Transverse colon (tissue), 4 donors: Measurements from ENCODE around the gene PBX3. TPM values are rescaled to one million over a fixed set of nuclear protein-coding genes. Genes with fewer than 3 reads are reported as not detected.

Experiments used
- DNase-seq: peaks from one replicate; pipeline ENCODE4 v3.0.0-alpha.2; 2019
- H3K27ac ChIP-seq, 4 donors: fragments of 200-600 bp; sonication (generic); 2 replicates each; pipeline ENCODE4 v1.5.1; 2016 to 2018; ENCODE audit warnings: inconsistent platforms in 4 of 4
- H3K27me3 ChIP-seq: fragments of 200-600 bp; sonication (generic); 2 replicates; pipeline ENCODE4 v1.5.1; 2017; ENCODE audit warnings: inconsistent platforms
- H3K36me3 ChIP-seq, 4 donors: fragments of 200-600 bp; sonication (generic); 2 replicates each; pipeline ENCODE4 v1.5.1; 2017 to 2019; ENCODE audit warnings: inconsistent platforms in 4 of 4
- H3K4me1 ChIP-seq, 4 donors: fragments of 200-600 bp; sonication (generic); 2 replicates each; pipeline ENCODE4 v1.5.1; 2017 to 2020; ENCODE audit warnings: inconsistent platforms in 4 of 4
- H3K4me3 ChIP-seq, 4 donors: fragments of 200-600 bp; sonication (generic); 1 replicate in 1 of 4; 2 replicates in 3 of 4; pipeline versions ENCODE4 v1.5.1 to v1.6.1; 2017 to 2019; ENCODE audit warnings: inconsistent platforms in 4 of 4
- H3K9me3 ChIP-seq, 2 donors: fragments of 200-600 bp; sonication (generic); 2 replicates each; pipeline ENCODE4 v1.5.1; 2017 to 2019; ENCODE audit warnings: inconsistent platforms in 2 of 2
- EP300 ChIP-seq: sonication (generic); formaldehyde crosslinking; IDR thresholded peaks from one replicate; pipeline ENCODE4 v1.6.1; 2017; ENCODE audit warnings: antibody characterized with exemption, low read depth
- POLR2A ChIP-seq: fragments of 450-650 bp; IDR thresholded peaks from one replicate; pipeline ENCODE4 v1.6.1; 2016; ENCODE audit warnings: antibody characterized with exemption, mild to moderate bottlenecking, moderate library complexity
- POLR2AphosphoS5 ChIP-seq, 3 donors: sonication (generic); formaldehyde crosslinking; IDR thresholded peaks; one replicate each; pipeline ENCODE4 v1.6.1; 2016; ENCODE audit warnings: antibody characterized with exemption in 3 of 3
- WGBS, 2 donors: methylation state at CpG; one replicate each; pipeline ENCODE4 v1.1.5; 2018; ENCODE audit warnings: low coverage in 1 of 2; 5-methylcytosine and 5-hydroxymethylcytosine counted together
- in situ Hi-C, 4 donors: fragments of 200-750 bp; cut with MboI; loops; one replicate each; pipeline versions ENCODE4 v1.15.0 to v1.15.1; 2017; ENCODE audit warnings: low sequenced_read_pairs in 3 of 4, low pct_ligation_motif_present in 1 of 4, low pct_unique_long_range_greater_than_20kb in 1 of 4
- intact Hi-C: fragments of 100-400 bp; cut with DNase I; formaldehyde crosslinking; loops from one replicate; pipeline ENCODE4 v1.15.1; 2023; ENCODE audit warnings: low total_unique reads
- total RNA-seq, 4 donors: library from RNA; depleted of rRNA; stranded (reverse); fragments of >200 nt; gene quantifications; one replicate each; pipeline ENCODE4 v1.1.0, GENCODE V29; 2016
- TF ChIP-seq, protein P1 (sequence below), 5 experiments: fragments of 200-600 bp in 3 of 5; fragments of 450-650 bp in 2 of 5; sonication (generic) in 3 of 5; IDR thresholded peaks; 1 replicate in 2 of 5; 2 replicates in 3 of 5; pipeline ENCODE4 v1.5.1; 2016 to 2017; ENCODE audit warnings: antibody characterized with exemption in 5 of 5, inconsistent platforms in 3 of 5, mild to moderate bottlenecking in 2 of 5, moderate library complexity in 1 of 5

Gene PBX3
- total RNA-seq, 4 donors from 2014 or later, result 16.4 to 70.3 (median 20.4) TPM

DNA sequence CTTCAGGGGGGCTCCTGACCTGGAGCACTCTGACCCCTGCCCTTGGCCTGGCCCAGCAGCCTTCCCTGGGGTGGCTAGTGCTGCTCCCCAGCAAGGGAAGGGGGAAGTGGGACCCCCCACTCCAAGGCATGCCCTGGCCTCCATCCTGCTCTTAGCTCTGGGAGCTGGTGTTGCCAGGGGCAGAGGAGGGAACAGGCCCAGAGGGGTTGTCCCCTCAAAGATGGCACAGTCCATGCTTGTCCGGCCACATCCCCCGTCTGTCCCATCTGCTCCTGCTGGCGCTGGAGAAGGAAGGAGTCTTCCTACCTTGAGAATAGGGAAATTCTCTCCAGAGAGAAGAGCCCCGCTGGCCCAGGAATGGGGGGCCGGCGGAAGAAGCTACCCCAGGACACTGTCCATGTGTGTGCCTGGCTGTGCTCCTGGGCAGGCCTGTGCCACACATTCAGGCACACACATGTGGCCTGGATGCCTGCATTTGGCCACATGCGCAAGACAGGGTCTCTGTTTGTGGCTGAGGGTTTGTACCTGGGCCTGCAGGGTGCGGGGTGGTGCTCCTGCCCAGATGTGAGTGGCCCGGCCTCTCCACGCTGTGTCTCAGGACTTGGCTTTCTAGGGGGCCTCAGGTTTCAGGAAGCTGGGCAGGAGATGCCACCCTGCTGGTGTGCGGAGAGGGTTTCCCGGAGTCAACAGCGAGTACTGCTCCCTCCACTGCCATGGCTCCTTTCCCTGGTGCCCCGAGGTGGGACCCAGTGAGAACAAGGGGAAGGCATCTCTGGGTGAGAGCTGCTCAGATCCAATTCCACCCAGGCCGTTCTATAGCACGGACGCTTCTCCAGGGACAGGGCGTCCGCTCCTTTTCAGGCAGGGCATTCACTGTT, 247.1 kb downstream of the PBX3 start:
- in situ Hi-C loops, result no loop called here
- TF ChIP-seq, protein P1, sequence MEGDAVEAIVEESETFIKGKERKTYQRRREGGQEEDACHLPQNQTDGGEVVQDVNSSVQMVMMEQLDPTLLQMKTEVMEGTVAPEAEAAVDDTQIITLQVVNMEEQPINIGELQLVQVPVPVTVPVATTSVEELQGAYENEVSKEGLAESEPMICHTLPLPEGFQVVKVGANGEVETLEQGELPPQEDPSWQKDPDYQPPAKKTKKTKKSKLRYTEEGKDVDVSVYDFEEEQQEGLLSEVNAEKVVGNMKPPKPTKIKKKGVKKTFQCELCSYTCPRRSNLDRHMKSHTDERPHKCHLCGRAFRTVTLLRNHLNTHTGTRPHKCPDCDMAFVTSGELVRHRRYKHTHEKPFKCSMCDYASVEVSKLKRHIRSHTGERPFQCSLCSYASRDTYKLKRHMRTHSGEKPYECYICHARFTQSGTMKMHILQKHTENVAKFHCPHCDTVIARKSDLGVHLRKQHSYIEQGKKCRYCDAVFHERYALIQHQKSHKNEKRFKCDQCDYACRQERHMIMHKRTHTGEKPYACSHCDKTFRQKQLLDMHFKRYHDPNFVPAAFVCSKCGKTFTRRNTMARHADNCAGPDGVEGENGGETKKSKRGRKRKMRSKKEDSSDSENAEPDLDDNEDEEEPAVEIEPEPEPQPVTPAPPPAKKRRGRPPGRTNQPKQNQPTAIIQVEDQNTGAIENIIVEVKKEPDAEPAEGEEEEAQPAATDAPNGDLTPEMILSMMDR (IDR thresholded peaks at IDR 0.05), result no peak
- TF ChIP-seq POLR2AphosphoS5 (IDR thresholded peaks at IDR 0.05) (no peak), EP300 (no peak), POLR2A (no peak)
- H3K4me1 ChIP-seq, result no peaks in the 10 kb centered on the region
- WGBS, 2 donors, result 91% methylated on average over 14 of the region's 19 CpGs; no CpG with 5 or more reads in 1 of the 2 donors
- H3K4me3 ChIP-seq, result no peak overlapping the region
- DNase-seq, result no peak
- H3K27me3 ChIP-seq, result no peaks in the 10 kb centered on the region
- H3K27ac ChIP-seq, result no peak overlapping the region
- H3K9me3 ChIP-seq, result no peaks in the 10 kb centered on the region
- no peaks in the 10 kb centered on the region for H3K36me3 ChIP-seq
- intact Hi-C loops, result no loop called here

DNA sequence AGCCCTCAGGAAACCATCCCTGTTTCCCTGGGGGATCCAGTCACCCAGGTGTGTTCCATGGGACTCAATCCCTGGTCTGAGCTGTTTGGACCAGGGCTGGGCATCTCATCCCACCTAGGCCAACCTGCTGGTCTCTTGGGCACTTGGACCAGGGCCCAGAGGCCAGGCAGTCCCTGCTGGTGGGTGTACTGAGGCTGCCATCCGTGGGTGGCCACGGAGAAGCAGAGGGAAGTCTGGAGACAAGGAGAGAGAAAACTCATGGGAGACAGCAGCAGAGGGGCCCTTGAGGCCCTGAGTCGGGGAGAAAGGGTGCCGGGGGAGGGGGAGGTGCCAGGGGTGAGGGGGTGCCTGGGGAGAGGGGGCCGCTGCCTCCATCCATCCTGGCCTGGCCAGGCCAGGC, 247.8 kb downstream of the PBX3 start:
- no peaks in the 10 kb centered on the region for H3K36me3 ChIP-seq
- TF ChIP-seq, protein P1 (IDR thresholded peaks at IDR 0.05), result no peak
- TF ChIP-seq POLR2AphosphoS5 (IDR thresholded peaks at IDR 0.05) (no peak), POLR2A (no peak), EP300 (no peak)
- no peak for DNase-seq
- WGBS, 2 donors, result 86% methylated on average over 5 of the region's 5 CpGs; no CpG with 5 or more reads in 1 of the 2 donors
- intact Hi-C loops (no loop called here), in situ Hi-C loops (no loop called here)
- H3K9me3 ChIP-seq, result no peaks in the 10 kb centered on the region
- no peaks in the 10 kb centered on the region for H3K27me3 ChIP-seq
- no peak overlapping the region for H3K27ac ChIP-seq
- H3K4me1 ChIP-seq, result no peaks in the 10 kb centered on the region
- no peak overlapping the region for H3K4me3 ChIP-seq

DNA sequence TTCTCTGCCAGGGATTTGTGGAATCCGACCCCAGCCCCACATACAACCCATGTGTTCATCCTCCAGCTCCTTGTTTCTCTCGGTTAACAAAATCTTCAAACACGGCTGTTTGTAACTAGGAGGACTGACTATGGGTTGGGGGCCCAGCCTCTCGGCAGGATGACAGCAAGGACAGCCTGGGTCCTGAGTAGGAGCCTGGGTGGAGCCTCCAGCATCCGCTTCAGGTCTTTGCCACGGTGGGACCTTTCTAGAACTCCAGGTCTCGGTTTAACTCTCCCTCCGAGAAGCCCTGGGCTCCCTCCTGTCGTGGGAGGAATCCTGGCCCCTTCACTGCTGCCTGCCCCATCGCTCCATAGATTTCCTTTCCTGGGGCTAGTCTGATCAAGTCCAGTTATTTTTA, 248.5 kb downstream of the PBX3 start:
- Histone ChIP-seq H3K27me3 (no peaks in the 10 kb centered on the region), H3K4me1 (no peaks in the 10 kb centered on the region), H3K27ac (no peak overlapping the region), H3K4me3 (no peak overlapping the region), H3K36me3 (no peaks in the 10 kb centered on the region), H3K9me3 (no peaks in the 10 kb centered on the region)
- TF ChIP-seq EP300 (no peak), POLR2A (no peak), POLR2AphosphoS5 (IDR thresholded peaks at IDR 0.05) (no peak)
- TF ChIP-seq, protein P1 (IDR thresholded peaks at IDR 0.05), result no peak
- no peak for DNase-seq
- 74 to 85% methylated on average over 3 to 10 of the region's 10 CpGs for WGBS, 2 donors
- intact Hi-C loops, result no loop called here
- in situ Hi-C loops, result no loop called here

DNA sequence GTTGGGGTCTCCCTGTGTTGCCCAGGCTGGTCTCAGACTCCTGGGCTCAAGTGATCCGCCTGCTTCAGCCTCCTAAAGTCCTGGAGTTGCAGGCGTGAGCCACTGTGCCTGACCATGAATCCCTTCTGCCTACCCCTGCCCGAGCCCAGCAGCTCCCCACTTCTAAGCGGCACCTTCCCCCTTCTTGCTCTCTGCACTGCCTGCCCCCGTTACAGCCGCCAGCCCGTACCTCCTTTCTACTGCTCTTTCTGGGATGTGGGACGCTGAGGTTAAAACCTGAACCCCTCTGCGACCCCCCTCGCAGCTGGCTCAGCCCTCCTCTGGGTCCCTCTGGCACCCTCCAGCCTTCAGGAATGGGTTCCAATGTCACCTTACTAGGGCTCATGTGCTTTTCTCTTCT, 249.6 kb downstream of the PBX3 start:
- H3K27ac ChIP-seq, result no peak overlapping the region
- intact Hi-C loops, result no loop called here
- no peak overlapping the region for H3K4me3 ChIP-seq
- TF ChIP-seq, protein P1 (IDR thresholded peaks at IDR 0.05), result no peak
- TF ChIP-seq EP300, result no peak
- H3K9me3 ChIP-seq, result no peaks in the 10 kb centered on the region
- H3K36me3 ChIP-seq, result no peaks in the 10 kb centered on the region
- H3K4me1 ChIP-seq, result no peaks in the 10 kb centered on the region
- no peaks in the 10 kb centered on the region for H3K27me3 ChIP-seq
- in situ Hi-C loops, result no loop called here
- DNase-seq, result no peak
- 88 to 94% methylated on average over 4 to 10 of the region's 10 CpGs for WGBS, 2 donors
